Keratinocyte (primary cell): ENCODE data around the gene APP. TPM values are rescaled to one million over a fixed set of nuclear protein-coding genes. Genes with fewer than 3 reads are reported as not detected.
A peak's percentile ranks its signal among the peaks of the same experiment; 100 is the strongest.

Source experiments
- DNase-seq: peaks from one replicate; pipeline ENCODE4 v3.0.0-alpha.2; 2011; ENCODE audit warnings: low read depth, missing footprints, low spot score
- FAIRE-seq: peaks from 2 replicates; lab custom pipeline; 2011; peaks lifted over from hg19 to GRCh38; lab: Jason Lieb, UNC
- H2AFZ ChIP-seq: 2 replicates; pipeline ENCODE4 v1.6.0; 2012; ENCODE audit warnings: low read length, control low read depth, inconsistent platforms; ENCODE audit not compliant: control insufficient read depth
- H3K27ac ChIP-seq: 2 replicates; pipeline ENCODE4 v1.5.1; 2011; ENCODE audit warnings: low read length; ENCODE audit not compliant: control insufficient read depth, insufficient read depth
- H3K27me3 ChIP-seq: 3 replicates; pipeline ENCODE4 v1.6.0; 2011; ENCODE audit warnings: low read length; ENCODE audit not compliant: control insufficient read depth, insufficient read depth; ENCODE audit errors: extremely low read depth
- H3K36me3 ChIP-seq, 2 experiments: 2 replicates in 1 of 2; 3 replicates in 1 of 2; pipeline ENCODE4 v1.5.1; 2011; ENCODE audit warnings: low read length in 2 of 2, mild to moderate bottlenecking in 1 of 2; ENCODE audit not compliant: control insufficient read depth in 2 of 2, insufficient read depth in 2 of 2; ENCODE audit errors: extremely low read depth in 1 of 2
- H3K4me1 ChIP-seq: 3 replicates; pipeline ENCODE4 v1.5.1; 2011; ENCODE audit warnings: low read length; ENCODE audit not compliant: control insufficient read depth, insufficient read depth; ENCODE audit errors: extremely low read depth
- H3K4me2 ChIP-seq: 3 replicates; pipeline ENCODE4 v1.6.0; 2011; ENCODE audit warnings: low read depth, low read length; ENCODE audit not compliant: control insufficient read depth, insufficient read depth; ENCODE audit errors: extremely low read depth
- H3K4me3 ChIP-seq, 3 experiments: fragments of 200-600 bp in 1 of 3; sonication (generic) in 1 of 3; 2 replicates in 2 of 3; 3 replicates in 1 of 3; pipeline ENCODE4 v1.5.1; 2011 to 2016; ENCODE audit warnings: low read length in 3 of 3, mild to moderate bottlenecking in 3 of 3, control low read depth in 2 of 3, inconsistent platforms in 1 of 3, low read depth in 1 of 3, mixed read lengths in 1 of 3, mixed run types in 1 of 3, moderate library complexity in 1 of 3; ENCODE audit not compliant: control insufficient read depth in 2 of 3, insufficient read depth in 2 of 3; ENCODE audit errors: extremely low read depth in 1 of 3
- H3K79me2 ChIP-seq: 2 replicates; pipeline ENCODE4 v1.6.0; 2012; ENCODE audit warnings: low read length; ENCODE audit not compliant: control insufficient read depth, insufficient read depth
- H3K9ac ChIP-seq: 3 replicates; pipeline ENCODE4 v1.6.0; 2011; ENCODE audit warnings: low read length; ENCODE audit not compliant: control insufficient read depth, insufficient read depth; ENCODE audit errors: extremely low read depth
- H3K9me1 ChIP-seq: 3 replicates; pipeline ENCODE4 v1.6.0; 2011; ENCODE audit warnings: low read length; ENCODE audit not compliant: control insufficient read depth, insufficient read depth; ENCODE audit errors: extremely low read depth
- H3K9me3 ChIP-seq: 2 replicates; pipeline ENCODE4 v1.5.1; 2012; ENCODE audit warnings: low read depth, low read length; ENCODE audit not compliant: control insufficient read depth
- H4K20me1 ChIP-seq: 3 replicates; pipeline ENCODE4 v1.6.0; 2011; ENCODE audit warnings: low read length; ENCODE audit not compliant: control insufficient read depth, insufficient read depth; ENCODE audit errors: extremely low read depth
- CTCF ChIP-seq, 3 experiments: IDR thresholded peaks in 1 of 3; conservative IDR thresholded peaks in 1 of 3; optimal IDR thresholded peaks in 1 of 3; 2 replicates in 2 of 3; 3 replicates in 1 of 3; pipeline versions ENCODE3 to v1.5.1; 2011; ENCODE audit warnings: low read length in 3 of 3, mild to moderate bottlenecking in 3 of 3, moderate library complexity in 2 of 3, control low read depth in 1 of 3, inconsistent platforms in 1 of 3; ENCODE audit not compliant: insufficient read depth in 2 of 3; ENCODE audit errors: extremely low read depth in 1 of 3
- EZH2 ChIP-seq: IDR thresholded peaks from one replicate; pipeline ENCODE4 v1.6.1; 2012; ENCODE audit warnings: inconsistent platforms, mild to moderate bottlenecking, low read length, moderate library complexity
- dilution Hi-C: fragments of 300-500 bp; cut with MboI; formaldehyde crosslinking; loops from one replicate; pipeline ENCODE4 v1.7.0; 2020; ENCODE audit warnings: low sequenced_read_pairs; ENCODE audit not compliant: extremely low pct_ligation_motif_present
- polyA plus RNA-seq, 5 experiments: library from polyadenylated mRNA; depleted of rRNA in 3 of 5; stranded (reverse) in 3 of 5; stranded (forward) in 1 of 5; unstranded in 1 of 5; fragments of >200 nt; gene quantifications; 1 replicate in 1 of 5; 2 replicates in 3 of 5; 3 replicates in 1 of 5; pipeline versions ENCODE4 v1.2.1 to v1.2.3, GENCODE V29; 2011 to 2012; ENCODE audit warnings: missing spikeins in 2 of 5, low read depth in 1 of 5, low replicate concordance in 1 of 5

Gene APP
- polyA plus RNA-seq, 1 donor (not counting 4 experiments of a cell fraction or from before 2014, with no cell fraction given), result 1,015 TPM

- no peak overlapping the region for H3K9ac ChIP-seq
- no peak overlapping the region for H3K27ac ChIP-seq
- no peaks in the 10 kb centered on the region for H4K20me1 ChIP-seq
- H3K36me3 ChIP-seq, result peaks cover 0 to 5% of the 10 kb centered on the region in 2 experiments
- no peak overlapping the region for H3K4me2 ChIP-seq
- no peaks in the 10 kb centered on the region for H3K4me1 ChIP-seq
- no peak for FAIRE-seq
- H3K4me3 ChIP-seq, result no peak overlapping the region
- DNase-seq, result no peak
- no peaks in the 10 kb centered on the region for H3K9me3 ChIP-seq
- dilution Hi-C loops, result no loop called here
- TF ChIP-seq CTCF (optimal IDR thresholded peaks at IDR 0.05 in 1 of 3, IDR thresholded peaks at IDR 0.05 in 1 of 3, conservative IDR thresholded peaks at IDR 0.05 in 1 of 3; ENCODE audit: extremely low read depth in 1 of 3, insufficient read depth in 2 of 3, low read length in 3 of 3) (peak; percentile 19 to 38 (median 21)), EZH2 (no peak)
- H3K27me3 ChIP-seq, result no peaks in the 10 kb centered on the region
- H3K79me2 ChIP-seq, result no peaks in the 10 kb centered on the region
- no peaks in the 10 kb centered on the region for H3K9me1 ChIP-seq
- no peak overlapping the region for H2AFZ ChIP-seq
Measured at GRCh38 chr21:25872271-25872670, 298.3 kb downstream of the APP start.

- dilution Hi-C loops, result no loop called here
- DNase-seq, result no peak
- TF ChIP-seq CTCF (optimal IDR thresholded peaks at IDR 0.05 in 1 of 3, IDR thresholded peaks at IDR 0.05 in 1 of 3, conservative IDR thresholded peaks at IDR 0.05 in 1 of 3; ENCODE audit: extremely low read depth in 1 of 3, insufficient read depth in 2 of 3, low read length in 3 of 3) (peak; percentile 34 to 56 (median 35)), EZH2 (no peak)
- Histone ChIP-seq H2AFZ (no peak overlapping the region), H3K9me3 (no peaks in the 10 kb centered on the region), H3K9me1 (no peaks in the 10 kb centered on the region), H3K4me2 (no peak overlapping the region), H3K4me1 (no peaks in the 10 kb centered on the region), H3K27ac (no peak overlapping the region), H3K79me2 (no peaks in the 10 kb centered on the region), H4K20me1 (no peaks in the 10 kb centered on the region), H3K36me3 (peaks cover 0 to 5% of the 10 kb centered on the region in 2 experiments), H3K4me3 (no peak overlapping the region), H3K9ac (no peak overlapping the region), H3K27me3 (no peaks in the 10 kb centered on the region)
- no peak for FAIRE-seq
Measured at GRCh38 chr21:25871566-25871965, 299.0 kb downstream of the APP start.
